Heart left ventricle (tissue), 16 donors: ENCODE measurements around the gene TMEM79. TPM values are rescaled to one million over a fixed set of nuclear protein-coding genes. Genes with fewer than 3 reads are reported as not detected.
A peak's percentile ranks its signal among the peaks of the same experiment; 100 is the strongest.

Source experiments
- ATAC-seq, 4 donors: fragments of 200-7000 bp; cut with Tn5 transposase; one replicate each; pipeline ENCODE4 v1.9.1; 2020 to 2022; ENCODE audit warnings: moderate library complexity in 4 of 4, mild to moderate bottlenecking in 3 of 4, moderate number of reproducible peaks in 1 of 4
- DNase-seq, 5 donors: peaks; one replicate each; pipeline ENCODE4 v3.0.0-alpha.2; 2020
- H3K27ac ChIP-seq, 12 donors: fragments of 200-600 bp; sonication (generic) in 4 of 12; one replicate each; pipeline versions ENCODE4 v1.5.0 to v1.8.0; 2016 to 2022; ENCODE audit warnings: mild to moderate bottlenecking in 2 of 12
- H3K27me3 ChIP-seq, 9 donors: fragments of 200-600 bp; sonication (generic) in 2 of 9; one replicate each; pipeline versions ENCODE4 v1.5.1 to v1.8.0; 2016 to 2022; ENCODE audit warnings: mild to moderate bottlenecking in 3 of 9
- H3K36me3 ChIP-seq, 9 donors: fragments of 200-600 bp; sonication (generic) in 2 of 9; one replicate each; pipeline versions ENCODE4 v1.5.0 to v1.8.0; 2018 to 2022; ENCODE audit warnings: mild to moderate bottlenecking in 2 of 9
- H3K4me1 ChIP-seq, 12 donors: fragments of 200-600 bp; sonication (generic) in 4 of 12; one replicate each; pipeline versions ENCODE4 v1.5.0 to v1.8.0; 2016 to 2022; ENCODE audit warnings: mild to moderate bottlenecking in 3 of 12
- H3K4me3 ChIP-seq, 12 donors: fragments of 200-600 bp; sonication (generic) in 4 of 12; one replicate each; pipeline versions ENCODE4 v1.5.0 to v1.8.0; 2017 to 2022; ENCODE audit warnings: mild to moderate bottlenecking in 9 of 12, moderate library complexity in 4 of 12
- H3K9me3 ChIP-seq, 12 donors: fragments of 200-600 bp; sonication (generic) in 4 of 12; one replicate each; pipeline versions ENCODE4 v1.5.0 to v1.8.0; 2016 to 2022; ENCODE audit warnings: mild to moderate bottlenecking in 1 of 12
- CTCF ChIP-seq, 12 donors: fragments of 200-600 bp; sonication (generic) in 4 of 12; IDR thresholded peaks; one replicate each; pipeline versions ENCODE4 v1.5.0 to v1.8.0; 2018 to 2022; ENCODE audit warnings: antibody characterized with exemption in 12 of 12, mild to moderate bottlenecking in 5 of 12
- POLR2A ChIP-seq, 2 donors: fragments of 450-650 bp; IDR thresholded peaks; one replicate each; pipeline ENCODE4 v1.6.1; 2017; ENCODE audit warnings: antibody characterized with exemption in 2 of 2, mild to moderate bottlenecking in 2 of 2, moderate library complexity in 2 of 2
- WGBS, 4 donors: extraction: QIAGEN DNeasy Blood & Tissue Kit in 2 of 4; methylation state at CpG; one replicate each; pipeline versions ENCODE4 v1.1.5 to v1.1.7; 2013 to 2018; 5-methylcytosine and 5-hydroxymethylcytosine counted together
- intact Hi-C, 10 donors: fragments of 100-400 bp; cut with DNase I; formaldehyde crosslinking; loops; one replicate each; pipeline versions ENCODE4 v1.11.1 to v1.14.2; 2022
- polyA plus RNA-seq, 2 donors: library from polyadenylated mRNA; stranded (reverse); fragments of 200-250 nt; gene quantifications; one replicate each; pipeline ENCODE4 v1.2.3, GENCODE V29; 2013
- total RNA-seq, 9 donors: library from RNA; depleted of rRNA in 2 of 9; stranded (reverse); fragments of >200 nt in 2 of 9; fragmentation: NEBNext Ultra II Directional in 3 of 9; extraction: Animal tissue kit (Norgen Biotek cat#: 25700) in 3 of 9; gene quantifications; one replicate each; pipeline versions ENCODE4 v1.1.0 to v1.2.4, GENCODE V29; 2016 to 2023
- donor health status: ischemic (EF 13 %, LVEDD 7.1; RV severe dilation, severe dysfunction).
- donor health status: healthy with polysubstance abuse.
- donor health status: DM: no; HTN: yes; CAD: no.
- donor health status: DM: no; HTN: no; CAD: no.
- donor health status: ischemic (EF 25% LVEDD 6.9; RV normal size, moderate dysfunction).
- donor health status: ischemic (EF 25% LVEDD 5.7; RV mildly dilated, moderate dysfunction).
- donor health status: healthy.
- donor health status: DM: yes; HTN: yes; CAD: no.
- donor health status: ischemic (EF 35%, LVEDD 5.7; RV mildly dilated, moderate dysfunction).
- donor health status: nonischemic (EF 11% LVEDD 7.7; RV severe dilation, severe dysfunction).
- donor health status: DM: yes; HTN: yes; CAD: no.
- donor health status: PGD.
- donor health status: ischemic (EF 29% LVEDD 5.4; RV normal size, mild dysfunction).
- donor health status: nonischemic (EF 23%, LVEDD 6.1; RV moderate dilation, normal function).

TMEM79 gene
- total and polyA plus RNA-seq, 11 donors: 0.83 to 2.7 (median 1.3) TPM

GRCh38 chr1:156337052-156337887 lies 53.1 kb downstream of the TMEM79 start:
- intact Hi-C loops: no loop called here
- WGBS, 4 donors: 33 to 41% (median 36%) methylated on average over 34 of the region's 34 CpGs

GRCh38 chr1:156337888-156338179 lies 53.7 kb downstream of the TMEM79 start:
- intact Hi-C loops: loop anchor here in 2 of 10 donors (1.0 to 2.0 kb wide), 2 partner anchors 55 kb away; partner anchors contain the start of gene SMG5 (in 1 of the 2)

More at GRCh38 chr1:156337052-156337887, 53.1 kb downstream of the TMEM79 start:
- Histone ChIP-seq H3K36me3 (peaks cover 0 to 36% (median 35%) of the 10 kb centered on the region in 9 donors), H3K9me3 (no peaks in the 10 kb centered on the region), H3K4me1 (peaks cover 6 to 25% (median 20%) of the 10 kb centered on the region in 12 donors), H3K27ac (peak overlapping the region; percentile 38 to 96 (median 85)), H3K4me3 (peak overlapping the region; percentile 46 to 98 (median 73)), H3K27me3 (no peaks in the 10 kb centered on the region)
- no peak for DNase-seq
- TF ChIP-seq CTCF (IDR thresholded peaks at IDR 0.05) (no peak), POLR2A (IDR thresholded peaks at IDR 0.05) (no peak)
- no peak for ATAC-seq

GRCh38 chr1:156338180-156338976 lies 54.3 kb downstream of the TMEM79 start, which contains the start of the genes CCT3 and TSACC:
TSS of gene CCT3 (minus strand) at chr1:156338292. CDS start at chr1:156338184, 108 bp downstream.
TSS of gene TSACC (plus strand) at chr1:156338526. CDS start at chr1:156339758, 1,232 bp downstream.
- ATAC-seq: peak; percentile 96 to 98 (median 97)
- Histone ChIP-seq H3K4me3 (peak within 1 kb of the TSS; percentile 46 to 98 (median 73)), H3K4me1 (peaks cover 6 to 25% (median 20%) of the 10 kb centered on the region in 12 donors), H3K27me3 (no peaks in the 10 kb centered on the region), H3K27ac (peak within 1 kb of the TSS; percentile 54 to 96 (median 85)), H3K9me3 (no peaks in the 10 kb centered on the region), H3K36me3 (peaks cover 0 to 25% (median 24%) of the 10 kb centered on the region in 9 donors)
- DNase-seq: peak; percentile 99 to 100 (median 99)
- 0 to 1% (median 0%) methylated on average over 31 to 47 of the region's 47 CpGs for WGBS, 4 donors
- TF ChIP-seq CTCF (IDR thresholded peaks at IDR 0.05) (no peak), POLR2A (IDR thresholded peaks at IDR 0.05) (peak in 1 of 2 donors; percentile 82)
- intact Hi-C loops: loop anchor here in 2 of 10 donors (1.0 to 2.0 kb wide), 2 partner anchors 55 to 56 kb away; partner anchors contain the start of gene SMG5 (in 1 of the 2)

More at GRCh38 chr1:156337888-156338179, 53.7 kb downstream of the TMEM79 start:
- H3K27ac ChIP-seq: peak overlapping the region; percentile 38 to 96 (median 85)
- peak overlapping the region; percentile 46 to 98 (median 73) for H3K4me3 ChIP-seq
- TF ChIP-seq POLR2A (IDR thresholded peaks at IDR 0.05) (no peak), CTCF (IDR thresholded peaks at IDR 0.05) (no peak)
- WGBS, 4 donors: 0 to 1% (median 0%) methylated on average over 14 of the region's 14 CpGs
- DNase-seq (no peak), ATAC-seq (peak in 3 of 4 donors; percentile 7 to 30 (median 16))
- peaks cover 6 to 25% (median 20%) of the 10 kb centered on the region in 12 donors for H3K4me1 ChIP-seq
- no peaks in the 10 kb centered on the region for H3K27me3 ChIP-seq
- peaks cover 0 to 30% (median 29%) of the 10 kb centered on the region in 9 donors for H3K36me3 ChIP-seq
- no peaks in the 10 kb centered on the region for H3K9me3 ChIP-seq

Other genes starting within 250 kb of the TMEM79 start
- gene UBQLN4, start 230.5 kb upstream of the TMEM79 start, total RNA-seq: 10 to 100 TPM; 21.0 to 34.1 (median 26.9) TPM
- 10 to 100 TPM; 15.1 to 37.3 TPM for gene UBQLN4, start 230.5 kb upstream of the TMEM79 start, polyA plus RNA-seq
- gene LAMTOR2, start 229.5 kb upstream of the TMEM79 start, total RNA-seq: 10 to 100 TPM; 51.5 to 83.2 (median 61.4) TPM
- 100 to 1,000 TPM in 1 of 2 donors, 10 to 100 TPM in 1; 88.6 to 106 TPM for gene LAMTOR2, start 229.5 kb upstream of the TMEM79 start, polyA plus RNA-seq
- not detected for gene RAB25, start 223.2 kb upstream of the TMEM79 start, total RNA-seq
- gene RAB25, start 223.2 kb upstream of the TMEM79 start, polyA plus RNA-seq: under 1 TPM in 1 of 2 donors, not detected in 1; 0.38 TPM
- gene MEX3A, start 201.9 kb upstream of the TMEM79 start, total RNA-seq: under 1 TPM; 0.12 to 0.53 (median 0.32) TPM
- gene MEX3A, start 201.9 kb upstream of the TMEM79 start, polyA plus RNA-seq: under 1 TPM; 0.15 to 0.42 TPM
- 100 to 1,000 TPM; 223 to 396 (median 279) TPM for gene LMNA, start 169.6 kb upstream of the TMEM79 start, total RNA-seq
- gene LMNA, start 169.6 kb upstream of the TMEM79 start, polyA plus RNA-seq: 100 to 1,000 TPM; 257 to 272 TPM
- 10 to 100 TPM in 1 of 9 donors, 1 to 10 TPM in 5, under 1 TPM in 3; 0.60 to 10.2 (median 1.6) TPM for gene SEMA4A, start 130.7 kb upstream of the TMEM79 start, total RNA-seq
- 1 to 10 TPM in 1 of 2 donors, under 1 TPM in 1; 0.90 to 1.8 TPM for gene SEMA4A, start 130.7 kb upstream of the TMEM79 start, polyA plus RNA-seq
- 10 to 100 TPM; 16.4 to 27.4 (median 20.5) TPM for gene SLC25A44, start 90.2 kb upstream of the TMEM79 start, total RNA-seq
- 10 to 100 TPM in 1 of 2 donors, 1 to 10 TPM in 1; 5.8 to 29.3 TPM for gene SLC25A44, start 90.2 kb upstream of the TMEM79 start, polyA plus RNA-seq
- 100 to 1,000 TPM in 1 of 9 donors, 10 to 100 TPM in 8; 57.8 to 116 (median 62.4) TPM for gene PMF1, start 71.3 kb upstream of the TMEM79 start, total RNA-seq
- 100 to 1,000 TPM; 104 to 122 TPM for gene PMF1, start 71.3 kb upstream of the TMEM79 start, polyA plus RNA-seq
- gene BGLAP, start 42.1 kb upstream of the TMEM79 start, total RNA-seq: under 1 TPM in 6 of 9 donors, not detected in 3; 0.37 to 0.99 (median 0.65) TPM
- gene BGLAP, start 42.1 kb upstream of the TMEM79 start, polyA plus RNA-seq: under 1 TPM; 0.32 to 0.57 TPM
- 1 to 10 TPM in 3 of 9 donors, under 1 TPM in 4, not detected in 2; 0.42 to 1.9 (median 0.92) TPM for gene PAQR6, start 36.3 kb upstream of the TMEM79 start, total RNA-seq
- gene PAQR6, start 36.3 kb upstream of the TMEM79 start, polyA plus RNA-seq: under 1 TPM; 0.26 to 0.61 TPM
- gene SMG5, start 1.5 kb upstream of the TMEM79 start, total RNA-seq: 100 to 1,000 TPM in 1 of 9 donors, 10 to 100 TPM in 8; 60.6 to 104 (median 89.4) TPM
- 10 to 100 TPM; 56.3 to 94.3 TPM for gene SMG5, start 1.5 kb upstream of the TMEM79 start, polyA plus RNA-seq
- 10 to 100 TPM in 8 of 9 donors, 1 to 10 TPM in 1; 9.1 to 63.8 (median 16.7) TPM for gene GLMP, start 11.4 kb downstream of the TMEM79 start, total RNA-seq
- gene GLMP, start 11.4 kb downstream of the TMEM79 start, polyA plus RNA-seq: 10 to 100 TPM; 12.8 to 14.4 TPM
- gene VHLL, start 15.0 kb downstream of the TMEM79 start, total RNA-seq: not detected
- not detected for gene VHLL, start 15.0 kb downstream of the TMEM79 start, polyA plus RNA-seq
- gene CCT3, start 54.0 kb downstream of the TMEM79 start, total RNA-seq: 100 to 1,000 TPM; 105 to 152 (median 143) TPM
- 100 to 1,000 TPM in 1 of 2 donors, 10 to 100 TPM in 1; 83.1 to 246 TPM for gene CCT3, start 54.0 kb downstream of the TMEM79 start, polyA plus RNA-seq
- under 1 TPM in 2 of 9 donors, not detected in 7; 0.36 to 0.81 TPM for gene TSACC, start 54.2 kb downstream of the TMEM79 start, total RNA-seq
- not detected for gene TSACC, start 54.2 kb downstream of the TMEM79 start, polyA plus RNA-seq
- under 1 TPM in 1 of 9 donors, not detected in 8; 0.29 TPM for gene RHBG, start 84.9 kb downstream of the TMEM79 start, total RNA-seq
- gene RHBG, start 84.9 kb downstream of the TMEM79 start, polyA plus RNA-seq: not detected
- gene MEF2D, start 216.4 kb downstream of the TMEM79 start, total RNA-seq: 100 to 1,000 TPM in 3 of 9 donors, 10 to 100 TPM in 6; 75.0 to 203 (median 93.2) TPM
- gene MEF2D, start 216.4 kb downstream of the TMEM79 start, polyA plus RNA-seq: 10 to 100 TPM; 40.5 to 68.8 TPM